ENCODE data around the gene PPP4R2. TPM values are rescaled to one million over a fixed set of nuclear protein-coding genes. Genes with fewer than 3 reads are reported as not detected.

The PPP4R2 gene
- total RNA-seq, 4 donors from 2014 or later: 21.3 to 136 (median 62.3) TPM

DNA sequence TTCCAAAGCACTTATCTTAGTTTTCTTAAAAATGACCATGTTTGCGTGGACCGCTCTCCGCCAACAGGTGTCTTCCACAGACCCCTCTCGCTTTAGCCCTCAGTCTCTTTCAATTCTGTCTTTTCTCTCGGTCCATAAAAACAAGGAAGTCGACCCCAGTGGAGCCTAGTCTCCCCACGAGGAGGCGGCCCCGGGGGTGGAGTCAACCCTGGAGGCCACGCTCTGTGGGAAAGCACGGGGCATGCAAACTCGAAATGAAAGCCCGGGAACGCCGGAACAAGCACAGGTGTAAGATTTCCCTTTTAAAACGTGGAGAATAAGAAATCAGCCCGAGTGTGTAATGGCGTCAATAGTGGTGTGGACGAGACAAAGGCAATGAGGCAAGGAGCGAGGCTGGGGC is 113.9 kb downstream of the PPP4R2 start:
- H3K4me3 ChIP-seq: no peak overlapping the region
- H3K27me3 ChIP-seq: no peaks in the 10 kb centered on the region
- no peaks in the 10 kb centered on the region for H3K4me1 ChIP-seq
- H3K36me3 ChIP-seq: no peaks in the 10 kb centered on the region
- no peak for DNase-seq
- no peak overlapping the region for H3K27ac ChIP-seq
- intact Hi-C loops (cut with DNase I; ENCODE audit: low total_unique reads): no loop called here
- no peak for TF ChIP-seq CTCF (IDR thresholded peaks at IDR 0.05)
- no peak for TF ChIP-seq POLR2A (IDR thresholded peaks at IDR 0.05)
- no peaks in the 10 kb centered on the region for H3K9me3 ChIP-seq

- no peaks in the 10 kb centered on the region for H3K9me3 ChIP-seq
- no peak overlapping the region for H3K4me3 ChIP-seq
- H3K27me3 ChIP-seq: no peaks in the 10 kb centered on the region
- H3K27ac ChIP-seq: no peak overlapping the region
- no peaks in the 10 kb centered on the region for H3K36me3 ChIP-seq
- intact Hi-C loops (cut with DNase I; ENCODE audit: low total_unique reads): no loop called here
- no peak for TF ChIP-seq CTCF (IDR thresholded peaks at IDR 0.05)
- TF ChIP-seq POLR2A (IDR thresholded peaks at IDR 0.05): no peak
- no peaks in the 10 kb centered on the region for H3K4me1 ChIP-seq
- DNase-seq: no peak
Measured at GRCh38 chr3:73114711-73115110, 118.1 kb downstream of the PPP4R2 start.

DNA sequence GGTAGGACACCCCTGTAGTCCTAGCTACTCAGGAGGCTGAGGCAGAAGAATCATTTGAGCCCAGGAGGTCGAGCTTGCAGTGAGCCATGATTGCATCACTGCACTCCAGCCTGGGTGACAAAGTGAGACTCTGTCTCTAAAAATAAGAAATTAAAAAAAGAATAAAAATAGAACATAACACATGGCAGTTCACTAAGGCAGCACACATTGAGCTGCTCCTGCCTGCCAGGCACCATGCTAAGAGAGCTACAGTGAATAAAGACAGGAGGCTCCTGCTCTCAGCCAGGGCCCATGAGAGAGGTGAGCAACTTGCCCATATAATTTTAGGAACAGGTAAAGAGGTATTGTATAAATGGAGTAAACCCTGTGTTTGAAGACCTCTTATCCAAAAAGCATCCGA is 119.2 kb downstream of the PPP4R2 start:
- Histone ChIP-seq H3K27me3 (no peaks in the 10 kb centered on the region), H3K36me3 (no peaks in the 10 kb centered on the region), H3K9me3 (no peaks in the 10 kb centered on the region), H3K27ac (no peak overlapping the region), H3K4me3 (no peak overlapping the region), H3K4me1 (no peaks in the 10 kb centered on the region)
- TF ChIP-seq CTCF (IDR thresholded peaks at IDR 0.05) (no peak), POLR2A (IDR thresholded peaks at IDR 0.05) (no peak)
- DNase-seq: no peak
- intact Hi-C loops (cut with DNase I; ENCODE audit: low total_unique reads): no loop called here

Small RNA genes lying within 50 kb of the gene (small RNA-seq; reads per million reads assigned to genes)
- not detected for gene RNU2-64P
- gene RNU6-557P: not detected
- not detected for gene RNU7-19P

Other genes with a start within 250 kb of the PPP4R2 start
- gene SHQ1, start 148.4 kb upstream of the PPP4R2 start, total RNA-seq: 10 to 100 TPM in 2 of 4 donors, 1 to 10 TPM in 2; 8.2 to 30.9 (median 19.2) TPM
- 10 to 100 TPM in 3 of 4 donors, 1 to 10 TPM in 1; 1.3 to 74.1 (median 18.5) TPM for gene GXYLT2, start 108.8 kb upstream of the PPP4R2 start, total RNA-seq
- 10 to 100 TPM in 2 of 4 donors, 1 to 10 TPM in 2; 4.7 to 20.5 (median 11.3) TPM for gene EBLN2, start 64.8 kb downstream of the PPP4R2 start, total RNA-seq